ENCODE measurements around the gene GNAI3. TPM values are rescaled to one million over a fixed set of nuclear protein-coding genes. Genes with fewer than 3 reads are reported as not detected.

GNAI3 gene
- total and polyA plus RNA-seq, 2 of the 13 experiments (the other 11 are each of a cell fraction or from before 2014, with no cell fraction given): 4.3 to 9.0 TPM

- 91% methylated on average over 1 of the region's 1 CpG for WGBS (ENCODE audit: low lambda C conversion rate)
- no peak for FAIRE-seq
- TF ChIP-seq HBP1 (CRISPR knock-in tag; IDR thresholded peaks at IDR 0.05; ENCODE audit: low read depth) (no peak), MAFK (conservative IDR thresholded peaks at IDR 0.05 in 1 of 2, IDR thresholded peaks at IDR 0.05 in 1 of 2; ENCODE audit: low read length in 2 of 2) (no peak), ZNF609 (CRISPR knock-in tag; IDR thresholded peaks at IDR 0.05; ENCODE audit: borderline replicate concordance) (no peak), CREBL2 (CRISPR knock-in tag; IDR thresholded peaks at IDR 0.05; ENCODE audit: borderline replicate concordance) (no peak), HMGXB3 (CRISPR knock-in tag; IDR thresholded peaks at IDR 0.05; ENCODE audit: borderline replicate concordance) (no peak), ZNF644 (CRISPR knock-in tag; IDR thresholded peaks at IDR 0.05; ENCODE audit: low read depth) (no peak)
These were observed 57.0 kb downstream of the GNAI3 start for GRCh38 chr1:109605381-109605780.

More at GRCh38 chr1:109605381-109605780, 57.0 kb downstream of the GNAI3 start:
- in situ Hi-C loops (cut with HindIII; ENCODE audit: extremely low pct_ligation_motif_present, low pct_unique_long_range_greater_than_20kb): no loop called here
- no peak overlapping the region for H3K4me3 ChIP-seq (replicated peaks in 1 of 3; ENCODE audit: insufficient read depth in 1 of 3, low read depth in 2 of 3, low read length in 3 of 3)
- H3K27ac ChIP-seq (ENCODE audit: extremely low read length, insufficient read depth, low read length): no peak overlapping the region
- no peak overlapping the region for H3K9ac ChIP-seq (ENCODE audit: insufficient read depth, low read depth, low read length)
- ATAC-seq (no peak), DNase-seq (ENCODE audit: low spot score) (no peak)
- no peaks in the 10 kb centered on the region for H3K9me3 ChIP-seq (ENCODE audit: low read length)
- no peaks in the 10 kb centered on the region for H3K27me3 ChIP-seq (ENCODE audit: control insufficient read depth in 1 of 2, insufficient read depth in 2 of 2, low read length in 2 of 2)
- intact Hi-C loops (cut with micrococcal nuclease; ENCODE audit: unreplicated experiment): no loop called here
- CTCF ChIA-PET (ENCODE audit: low intra/inter-chr PET ratio, low total read pairs): no interaction called here
- POLR2A ChIA-PET: interaction anchor here (1.5 kb wide), 1 partner anchor 14 kb away, joined by 4 read pairs; the partner anchor contains the start of genes AMPD2 and GNAT2
- H3K36me3 ChIP-seq (replicated peaks in 1 of 2; ENCODE audit: control insufficient read depth in 1 of 2, insufficient read depth in 2 of 2, low read length in 2 of 2): no peaks in the 10 kb centered on the region; a peak in 1 of 5 replicates
- no peaks in the 10 kb centered on the region; the same call in 1 of the 2 replicates for H4K20me1 ChIP-seq (ENCODE audit: insufficient read depth, low read length)
- no peaks in the 10 kb centered on the region for H3K79me2 ChIP-seq (ENCODE audit: insufficient read depth, low read length)
- H2AFZ ChIP-seq (ENCODE audit: low read length): no peak overlapping the region
- no TSS peak for BruUV-seq (replicated peaks)
- H3K4me2 ChIP-seq (ENCODE audit: low read depth, low read length): no peak overlapping the region
- H3K4me1 ChIP-seq (ENCODE audit: insufficient read depth, low read length): 0 out of 2 replicates have a peak, but pooled peaks cover 5% of the 10 kb centered on the region
